ENCODE measurements around the gene NRP1. TPM values are rescaled to one million over a fixed set of nuclear protein-coding genes. Genes with fewer than 3 reads are reported as not detected.

Gene NRP1
- total RNA-seq, 4 donors from 2014 or later = 17.7 to 47.0 (median 21.0) TPM

DNA sequence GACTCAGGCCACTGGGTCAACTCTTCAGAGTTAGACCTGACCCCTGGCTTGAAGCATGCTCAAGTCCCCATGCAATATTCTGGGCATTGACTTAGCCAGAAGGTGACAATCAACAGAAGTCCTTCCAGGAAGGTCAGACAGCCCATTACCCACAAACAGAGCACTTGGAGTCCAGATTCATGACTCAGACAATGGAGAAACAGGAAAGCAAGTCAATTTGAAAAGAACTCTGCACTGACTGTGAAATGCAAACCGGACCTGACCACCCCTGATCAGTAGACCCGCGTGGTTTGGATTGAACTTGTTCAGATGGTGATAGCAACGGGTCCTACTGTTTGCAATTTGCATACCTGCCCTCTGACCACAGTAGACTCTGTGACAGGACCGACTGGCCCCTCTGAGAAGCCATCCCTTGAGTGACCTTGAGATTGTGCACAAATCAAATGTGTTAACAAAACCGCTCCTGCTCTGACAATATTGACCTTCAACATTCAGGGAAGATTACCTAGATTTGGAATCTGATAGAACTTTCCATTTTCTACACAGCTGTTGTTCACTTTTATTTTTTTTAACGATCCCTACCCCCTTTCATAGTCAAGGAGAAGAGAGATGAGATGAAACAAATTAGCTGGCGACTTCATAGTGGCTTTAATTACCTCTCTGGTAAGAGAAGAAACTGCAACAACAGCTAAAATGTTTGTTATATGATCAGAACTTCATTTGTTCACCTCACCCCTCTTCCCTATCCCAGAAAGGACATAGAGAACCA, 138.7 kb downstream of the NRP1 start:
- Histone ChIP-seq H3K27ac (peak overlapping the region in 3 of 4 donors; percentile 3 to 73 (median 13)), H3K27me3 (no peaks in the 10 kb centered on the region)
- DNase-seq = no peak

GRCh38 chr10:33193701-33194521, 140.6 kb downstream of the NRP1 start:
- no peaks in the 10 kb centered on the region for H3K9me3 ChIP-seq
- no peak for TF ChIP-seq CTCF (IDR thresholded peaks at IDR 0.05)
- TF ChIP-seq POLR2A (IDR thresholded peaks at IDR 0.05) = no peak
- H3K4me1 ChIP-seq = peaks cover 0 to 20% (median 0%) of the 10 kb centered on the region in 4 donors
- H3K36me3 ChIP-seq = no peaks in the 10 kb centered on the region
- peak in 1 of 3 donors; percentile 69 for DNase-seq
- H3K27ac ChIP-seq = peak overlapping the region in 2 of 4 donors; percentile 20 to 51
- H3K27me3 ChIP-seq = no peaks in the 10 kb centered on the region
- H3K4me3 ChIP-seq = no peak overlapping the region

More for the DNA sequence above, 138.7 kb downstream of the NRP1 start:
- no peak for TF ChIP-seq POLR2A (IDR thresholded peaks at IDR 0.05)
- no peak for TF ChIP-seq CTCF (IDR thresholded peaks at IDR 0.05)
- Histone ChIP-seq H3K4me3 (no peak overlapping the region), H3K36me3 (no peaks in the 10 kb centered on the region), H3K9me3 (no peaks in the 10 kb centered on the region), H3K4me1 (peaks cover 0 to 20% (median 0%) of the 10 kb centered on the region in 4 donors)

DNA sequence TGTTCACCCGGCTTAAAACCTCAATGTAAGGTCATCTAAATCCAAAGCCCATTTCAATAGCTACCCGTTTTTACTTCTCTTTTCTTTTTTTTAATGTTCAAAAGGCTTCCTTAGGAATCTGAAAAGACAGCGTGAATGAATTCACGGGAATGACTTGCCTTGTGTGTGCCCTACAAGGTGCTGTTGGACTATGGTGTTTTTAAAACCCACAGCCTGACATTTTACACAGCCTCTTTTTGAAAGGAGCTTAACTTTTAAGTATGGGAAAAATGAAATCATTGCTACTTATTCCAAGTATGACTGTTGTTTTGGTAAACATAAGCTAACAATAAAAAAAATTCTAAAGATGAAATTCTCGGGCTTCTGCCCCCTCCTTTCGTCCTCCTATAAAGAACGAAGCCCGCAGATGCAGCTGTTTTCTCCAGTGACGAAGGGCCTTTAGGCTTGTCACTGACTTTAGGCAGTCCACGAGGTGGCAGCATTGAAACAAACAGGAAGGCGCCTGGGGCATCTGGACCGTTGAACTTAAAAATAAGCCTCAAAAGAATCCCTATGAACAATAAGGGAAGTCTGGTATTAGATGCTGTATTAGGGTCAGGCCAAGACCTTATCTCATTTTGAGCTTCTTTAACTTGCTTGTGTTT, 141.3 kb downstream of the NRP1 start:
- H3K4me1 ChIP-seq = peaks cover 0 to 20% (median 0%) of the 10 kb centered on the region in 4 donors
- no peaks in the 10 kb centered on the region for H3K27me3 ChIP-seq
- H3K9me3 ChIP-seq = no peaks in the 10 kb centered on the region
- DNase-seq = peak; percentile 60 to 89 (median 64)
- peak in 4 of 6 experiments; percentile 48 to 74 (median 69) for TF ChIP-seq CTCF (IDR thresholded peaks at IDR 0.05)
- no peak for TF ChIP-seq POLR2A (IDR thresholded peaks at IDR 0.05)
- peak overlapping the region in 1 of 4 donors; percentile 20 for H3K27ac ChIP-seq
- no peak overlapping the region for H3K4me3 ChIP-seq
- H3K36me3 ChIP-seq = peaks cover 0 to 4% (median 0%) of the 10 kb centered on the region in 3 donors

- Histone ChIP-seq H3K27ac (no peak overlapping the region), H3K36me3 (peaks cover 0 to 7% (median 0%) of the 10 kb centered on the region in 3 donors), H3K4me3 (no peak overlapping the region), H3K27me3 (no peaks in the 10 kb centered on the region), H3K9me3 (no peaks in the 10 kb centered on the region), H3K4me1 (peaks cover 0 to 17% (median 0%) of the 10 kb centered on the region in 4 donors)
- no peak for DNase-seq
- TF ChIP-seq POLR2A (IDR thresholded peaks at IDR 0.05) (no peak), CTCF (IDR thresholded peaks at IDR 0.05) (no peak)
Observed at GRCh38 chr10:33192190-33192589, 142.3 kb downstream of the NRP1 start.

GRCh38 chr10:33190406-33190805, 144.1 kb downstream of the NRP1 start:
- Histone ChIP-seq H3K27me3 (no peaks in the 10 kb centered on the region), H3K4me3 (no peak overlapping the region), H3K36me3 (peaks cover 0 to 7% (median 0%) of the 10 kb centered on the region in 3 donors), H3K9me3 (no peaks in the 10 kb centered on the region), H3K4me1 (peaks cover 0 to 7% (median 0%) of the 10 kb centered on the region in 4 donors), H3K27ac (no peak overlapping the region)
- no peak for DNase-seq
- TF ChIP-seq CTCF (IDR thresholded peaks at IDR 0.05) (no peak), POLR2A (IDR thresholded peaks at IDR 0.05) (no peak)

Measured in Peyer's patch (tissue), 4 donors.